Measurements from ENCODE around the gene CKMT2. TPM values are rescaled to one million over a fixed set of nuclear protein-coding genes. Genes with fewer than 3 reads are reported as not detected.
A peak's percentile ranks its signal among the peaks of the same experiment; 100 is the strongest.

CKMT2 gene
- total and polyA plus RNA-seq, 2 of the 4 experiments (the other 2 are of a cell fraction): 0.21 to 0.36 TPM

DNA sequence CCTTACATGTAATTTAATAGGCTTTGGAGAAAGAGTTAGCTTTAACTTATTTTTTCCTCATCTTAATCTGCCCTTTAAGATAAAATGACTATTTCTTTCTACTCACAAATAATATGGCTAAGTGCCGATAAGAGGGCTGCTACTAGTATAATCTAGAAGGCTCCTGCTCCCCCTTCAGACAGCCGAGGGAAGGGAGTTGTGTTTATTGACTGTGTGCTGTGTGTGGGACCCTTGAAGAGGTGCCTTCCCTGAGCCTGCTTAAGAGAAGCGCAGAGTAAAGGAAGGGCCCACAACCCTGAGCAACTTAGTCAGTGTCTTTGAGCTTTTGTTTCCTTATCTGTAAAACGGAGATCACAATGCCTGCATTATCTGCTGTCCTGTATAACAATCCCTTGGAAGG is 28.1 kb upstream of the CKMT2 start:
- H3K79me1 ChIP-seq (ENCODE audit: low read depth in 1 of 2, low read length in 2 of 2): no peaks in the 10 kb centered on the region
- H4K20me1 ChIP-seq (ENCODE audit: insufficient read depth, low read length): no peaks in the 10 kb centered on the region; the same call in 1 of the 2 replicates
- TF ChIP-seq BHLHE40 (IDR thresholded peaks at IDR 0.05; ENCODE audit: low read depth, low read length) (no peak), CTCF (conservative IDR thresholded peaks at IDR 0.05; ENCODE audit: low read depth, low read length) (no peak), MAFK (IDR thresholded peaks at IDR 0.05; ENCODE audit: low read depth, low read length) (no peak), SMC3 (IDR thresholded peaks at IDR 0.05; ENCODE audit: low read depth, low read length) (no peak)
- H3K27ac ChIP-seq (ENCODE audit: insufficient read depth, low read length): no peak overlapping the region
- H4K91ac ChIP-seq (ENCODE audit: insufficient read depth, low read depth, low read length): no peak overlapping the region
- no peak overlapping the region for H3K14ac ChIP-seq (replicated peaks; ENCODE audit: low read depth, low read length)
- H3K23ac ChIP-seq (ENCODE audit: low read depth, low read length): no peak overlapping the region
- no peak overlapping the region for H4K5ac ChIP-seq (ENCODE audit: low read depth, low read length)
- H3K18ac ChIP-seq (ENCODE audit: low read depth, low read length): no peak overlapping the region
- no peak overlapping the region for H2BK5ac ChIP-seq (ENCODE audit: low read depth, low read length, poor library complexity, severe bottlenecking)
- no peak overlapping the region for H2BK20ac ChIP-seq (ENCODE audit: low read depth, low read length)
- dilution Hi-C loops (cut with HindIII; ENCODE audit: low sequenced_read_pairs, unreplicated experiment): no loop called here
- H3K36me3 ChIP-seq (ENCODE audit: control insufficient read depth, insufficient read depth, low read length): no peaks in the 10 kb centered on the region; the same call in 1 of the 2 replicates
- peak overlapping the region; percentile 33 for H2AK9ac ChIP-seq (replicated peaks; ENCODE audit: low read depth, low read length, poor library complexity)
- peaks cover 3% of the 10 kb centered on the region; the same call in 1 of the 2 replicates for H3K9me1 ChIP-seq (ENCODE audit: insufficient read depth, low read length)
- no TSS peak for BruUV-seq (replicated peaks)
- in situ Hi-C loops (cut with MboI; ENCODE audit: low sequenced_read_pairs): no loop called here
- H3K56ac ChIP-seq (ENCODE audit: extremely low read depth, insufficient read depth, low read length): no peak overlapping the region
- H3K4me2 ChIP-seq (ENCODE audit: low read depth, low read length): no peak overlapping the region
- H3K4me3 ChIP-seq (ENCODE audit: insufficient read depth, low read depth, low read length): no peak overlapping the region
- no peak for DNase-seq
- no peak overlapping the region for H2BK120ac ChIP-seq (ENCODE audit: low read depth, low read length)
- H3K4me1 ChIP-seq (ENCODE audit: control insufficient read depth, insufficient read depth, low read length): no peaks in the 10 kb centered on the region
- H3K4ac ChIP-seq (ENCODE audit: low read depth, low read length): no peak overlapping the region
- no peak overlapping the region for H3K9ac ChIP-seq (ENCODE audit: low read depth, low read length)
- no peak overlapping the region for H2AK5ac ChIP-seq (ENCODE audit: low read depth, low read length)
- no peaks in the 10 kb centered on the region for H3K27me3 ChIP-seq (ENCODE audit: control insufficient read depth, insufficient read depth, low read length)
- H3K9me3 ChIP-seq (ENCODE audit: control insufficient read depth, insufficient read depth, low read length): no peaks in the 10 kb centered on the region
- no peak overlapping the region for H2AFZ ChIP-seq (replicated peaks; ENCODE audit: low read length, poor library complexity)
- no peak overlapping the region for H4K8ac ChIP-seq (ENCODE audit: low read depth in 2 of 2, low read length in 2 of 2)
- POLR2A ChIA-PET (ENCODE audit: unreplicated experiment): no interaction called here
- ATAC-seq (ENCODE audit: low read depth): no peak
- intact Hi-C loops (cut with micrococcal nuclease): no loop called here
- H2BK15ac ChIP-seq (ENCODE audit: low read depth, low read length): no peak overlapping the region
- 82% methylated on average over 2 of the region's 4 CpGs; no CpG with 5 or more reads in 1 of the 2 experiments for WGBS, 2 experiments (ENCODE audit: extremely low coverage in 2 of 2, insufficient read length in 1 of 2)
- CTCF ChIA-PET: no interaction called here

Measured in IMR-90 (cell line).